HFFc6 (cell line): ENCODE data around the gene SUPT16H. TPM values are rescaled to one million over a fixed set of nuclear protein-coding genes. Genes with fewer than 3 reads are reported as not detected.

Source experiments
- DNase-seq: peaks from one replicate; pipeline ENCODE4 v3.0.0-alpha.2; 2018
- H3K27ac Mint-ChIP-seq: 2 replicates; pipeline ENCODE4 v1.8.0; 2020; ENCODE audit warnings: mild to moderate bottlenecking, mixed read lengths
- H3K27me3 Mint-ChIP-seq: 2 replicates; pipeline ENCODE4 v1.8.0; 2021; ENCODE audit warnings: mild to moderate bottlenecking, moderate library complexity, mixed read lengths; ENCODE audit not compliant: insufficient read depth
- H3K36me3 Mint-ChIP-seq: 2 replicates; pipeline ENCODE4 v1.8.0; 2021; ENCODE audit warnings: low read depth, mixed read lengths
- H3K4me1 Mint-ChIP-seq: 2 replicates; pipeline ENCODE4 v1.8.0; 2020; ENCODE audit warnings: low read depth, mixed read lengths
- H3K4me3 Mint-ChIP-seq: 2 replicates; pipeline ENCODE4 v1.8.0; 2020; ENCODE audit warnings: mild to moderate bottlenecking, moderate library complexity, mixed read lengths
- H3K9me3 Mint-ChIP-seq: 2 replicates; pipeline ENCODE4 v1.8.0; 2020; ENCODE audit warnings: mild to moderate bottlenecking, mixed read lengths
- CTCF ChIP-seq: fragments of 200-600 bp; sonication (generic); IDR thresholded peaks from 2 replicates; pipeline ENCODE4 v1.5.0; 2021; ENCODE audit warnings: antibody characterized with exemption, mild to moderate bottlenecking
- total RNA-seq, 6 experiments: library from RNA; stranded (reverse); fragmentation: NEBNext Ultra II Directional; extraction: Animal tissue kit (Norgen Biotek cat#: 25700); gene quantifications; 2 replicates in 1 of 6; 3 replicates in 5 of 6; pipeline ENCODE4 v1.2.3, GENCODE V29; 2021

The SUPT16H gene
- total RNA-seq, 6 experiments from 2014 or later = 67.9 to 91.9 (median 86.2) TPM

- no peaks in the 10 kb centered on the region for H3K9me3 Mint-ChIP-seq
- no peak overlapping the region for H3K4me3 Mint-ChIP-seq
- no peak for DNase-seq
- H3K27me3 Mint-ChIP-seq = peaks cover 20% of the 10 kb centered on the region
- H3K4me1 Mint-ChIP-seq = no peaks in the 10 kb centered on the region
- no peak for TF ChIP-seq CTCF
- H3K27ac Mint-ChIP-seq = no peak overlapping the region
- H3K36me3 Mint-ChIP-seq = no peaks in the 10 kb centered on the region
These were observed 81.6 kb downstream of the SUPT16H start for GRCh38 chr14:21302013-21302835.

Other genes with a start within 250 kb of the SUPT16H start
- gene OR5AU1, start 228.0 kb downstream of the SUPT16H start, total RNA-seq = not detected
- 100 to 1,000 TPM; 528 to 684 (median 604) TPM for gene HNRNPC, start 114.6 kb downstream of the SUPT16H start, total RNA-seq
- gene RPGRIP1, start 103.9 kb downstream of the SUPT16H start, total RNA-seq = not detected
- gene CHD8, start 72.1 kb upstream of the SUPT16H start, total RNA-seq = 10 to 100 TPM; 63.5 to 78.6 (median 70.9) TPM
- 10 to 100 TPM; 20.2 to 22.9 (median 21.3) TPM for gene RAB2B, start 92.9 kb upstream of the SUPT16H start, total RNA-seq
- gene TOX4, start 93.2 kb upstream of the SUPT16H start, total RNA-seq = 10 to 100 TPM; 79.8 to 96.3 (median 88.5) TPM
- gene METTL3, start 127.3 kb upstream of the SUPT16H start, total RNA-seq = 10 to 100 TPM; 28.8 to 37.5 (median 30.3) TPM
- gene SALL2, start 142.3 kb upstream of the SUPT16H start, total RNA-seq = 1 to 10 TPM in 3 of 6 experiments, under 1 TPM in 3; 0.51 to 2.0 (median 0.99) TPM
- not detected for gene OR10G3, start 196.1 kb upstream of the SUPT16H start, total RNA-seq